ENCODE data around the gene SNAI1. TPM values are rescaled to one million over a fixed set of nuclear protein-coding genes. Genes with fewer than 3 reads are reported as not detected.
"Not testable (repeated sequence)": the region's sequence is repeated elsewhere in the genome, so short reads cannot be mapped to it uniquely, and the experiment has no call there.

The SNAI1 gene
- total RNA-seq, 1 donor from 2014 or later, result 17.2 TPM

DNA sequence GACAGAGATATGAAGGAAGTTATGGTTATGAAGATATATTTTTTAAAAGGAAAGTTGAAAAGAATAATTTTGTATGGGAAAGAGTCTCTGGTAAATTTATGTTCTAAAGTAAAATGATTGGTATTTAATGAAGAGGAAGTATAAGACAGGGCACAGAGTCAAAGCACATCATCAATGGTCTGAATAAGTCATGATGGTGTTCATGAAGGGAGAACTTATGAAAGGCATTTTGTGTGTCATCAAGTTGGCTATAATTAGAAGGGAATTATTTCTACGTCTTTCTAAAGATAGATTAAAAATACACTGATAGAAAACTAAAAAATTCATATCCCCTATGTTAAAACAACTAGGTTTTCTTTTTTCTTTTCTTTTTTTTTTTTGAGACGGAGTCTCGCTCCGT, 21.4 kb upstream of the SNAI1 start:
- DNase-seq (ENCODE audit: extremely low read depth, low read depth, low spot score), result no peak

DNA sequence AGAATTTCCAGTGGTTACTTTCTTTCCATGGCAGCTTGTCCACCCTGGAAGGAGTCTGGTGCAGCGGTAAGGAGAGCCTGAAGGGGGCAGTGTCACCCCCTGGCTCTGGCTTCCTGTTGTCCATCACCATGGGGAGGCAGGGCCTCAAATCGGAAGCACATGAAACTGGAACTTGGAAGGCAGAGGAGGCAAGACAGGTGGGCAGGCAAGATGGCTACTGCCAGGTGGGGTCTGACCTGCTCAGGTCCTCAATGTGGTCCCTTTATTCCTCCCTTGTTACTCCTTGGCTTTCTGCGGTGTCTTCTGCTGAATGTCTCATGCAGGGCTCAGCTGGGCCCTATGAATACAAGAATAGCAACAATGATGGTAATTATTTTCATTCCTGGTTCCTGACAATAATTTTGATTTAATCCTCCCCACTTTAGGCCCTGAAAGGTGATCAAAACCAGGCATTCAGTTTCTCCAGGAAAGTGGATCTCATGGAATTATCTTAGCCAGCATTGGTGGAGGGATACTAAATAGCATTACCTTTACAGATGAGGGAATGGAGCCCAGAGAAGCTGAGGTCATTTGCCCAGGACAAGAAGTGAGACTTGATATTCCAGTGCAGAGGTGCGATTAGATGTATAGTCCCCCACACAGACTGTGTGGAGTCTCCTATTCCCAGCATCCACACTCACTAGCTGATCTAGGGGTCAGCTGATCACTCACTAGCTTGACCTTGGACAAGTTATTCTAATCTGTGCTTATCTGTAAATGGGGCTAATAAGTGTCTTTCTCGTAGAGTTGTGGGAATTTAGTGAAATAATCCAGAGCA, 17.6 kb upstream of the SNAI1 start:
- no peak for DNase-seq (ENCODE audit: extremely low read depth, low read depth, low spot score)

DNA sequence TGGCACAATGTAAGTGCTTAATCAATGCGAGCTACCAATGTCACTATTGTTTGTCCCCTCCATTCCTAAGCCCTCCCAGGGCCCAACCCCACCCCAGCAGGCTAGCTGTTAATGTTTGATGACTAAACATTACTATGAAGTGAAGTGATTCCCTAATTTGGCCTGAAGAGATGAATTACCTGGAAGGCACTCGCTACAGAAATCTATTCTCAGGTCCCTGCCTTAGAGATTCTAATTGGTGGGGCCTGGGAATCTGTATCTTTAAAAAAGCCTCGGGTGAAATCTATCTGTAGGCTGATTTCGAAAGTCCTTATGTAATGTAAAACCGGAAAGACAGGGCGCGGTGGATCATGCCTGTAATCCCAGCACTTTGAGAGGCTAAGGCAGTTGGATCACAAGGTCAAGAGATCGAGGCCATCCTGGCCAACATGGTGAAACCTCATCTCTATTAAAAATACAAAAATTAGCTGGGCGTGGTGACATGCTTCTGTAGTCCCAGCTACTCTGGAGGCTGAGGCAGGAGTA, 16.9 kb upstream of the SNAI1 start:
- DNase-seq (ENCODE audit: extremely low read depth, low read depth, low spot score), result no peak

DNA sequence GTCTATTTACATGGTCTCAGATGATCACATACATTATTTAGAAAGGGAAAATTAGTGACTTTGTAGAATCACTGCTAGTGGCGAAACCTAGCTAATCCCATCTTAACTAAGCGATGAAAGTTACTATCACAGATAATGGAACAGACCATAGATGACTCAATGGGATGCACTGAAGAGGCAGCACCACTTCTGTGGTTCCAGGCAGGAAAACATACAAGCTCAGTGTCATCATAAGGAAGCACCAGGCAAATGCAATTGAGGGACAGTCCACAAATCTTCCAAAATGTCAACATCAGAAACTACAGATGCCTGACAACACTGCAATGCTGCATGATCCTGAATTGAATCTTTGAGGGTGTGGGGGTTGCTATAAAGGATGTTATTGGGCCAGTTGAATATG, 15.9 kb upstream of the SNAI1 start:
- DNase-seq (ENCODE audit: extremely low read depth, low read depth, low spot score), result no peak

DNA sequence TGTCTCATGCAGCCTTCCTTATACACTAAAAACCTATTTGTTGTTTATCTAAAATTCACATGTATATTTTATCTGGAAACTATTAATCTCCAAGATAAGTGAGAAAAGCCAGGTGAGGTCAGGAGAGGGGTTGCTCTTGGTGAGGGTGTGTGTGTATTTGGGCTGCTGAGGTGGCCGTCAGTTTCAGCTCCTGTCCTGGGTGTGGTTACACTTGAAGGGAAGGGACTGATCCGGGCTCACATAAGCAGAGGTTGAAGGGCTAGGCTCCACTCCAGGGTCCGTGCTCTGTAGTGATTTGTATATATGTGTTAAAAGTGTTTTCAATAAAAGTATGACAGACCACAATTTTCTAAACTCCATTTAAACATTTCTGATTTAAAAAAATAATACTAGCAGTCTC, 13.5 kb upstream of the SNAI1 start:
- no peak for DNase-seq (ENCODE audit: extremely low read depth, low read depth, low spot score)

DNA sequence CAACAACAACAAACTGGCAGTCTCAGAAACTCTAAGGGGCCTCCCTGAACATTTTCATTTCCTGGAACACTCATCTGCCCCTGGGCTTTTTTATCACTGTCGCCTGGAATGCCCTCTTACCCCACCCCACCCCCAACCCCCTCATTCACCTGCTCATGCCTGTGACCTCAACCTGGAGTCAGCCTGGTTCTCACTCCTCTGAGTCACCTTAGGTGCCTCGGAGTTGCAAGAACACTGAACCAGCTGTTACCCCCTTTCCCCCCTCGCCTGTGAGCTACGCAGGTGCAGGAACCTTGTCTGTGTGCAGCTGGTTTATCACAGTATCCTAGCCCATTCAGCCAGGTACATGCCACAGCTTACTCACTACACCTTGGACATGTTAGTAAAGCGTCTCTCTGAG, 12.8 kb upstream of the SNAI1 start:
- no peak for DNase-seq (ENCODE audit: extremely low read depth, low read depth, low spot score)

DNA sequence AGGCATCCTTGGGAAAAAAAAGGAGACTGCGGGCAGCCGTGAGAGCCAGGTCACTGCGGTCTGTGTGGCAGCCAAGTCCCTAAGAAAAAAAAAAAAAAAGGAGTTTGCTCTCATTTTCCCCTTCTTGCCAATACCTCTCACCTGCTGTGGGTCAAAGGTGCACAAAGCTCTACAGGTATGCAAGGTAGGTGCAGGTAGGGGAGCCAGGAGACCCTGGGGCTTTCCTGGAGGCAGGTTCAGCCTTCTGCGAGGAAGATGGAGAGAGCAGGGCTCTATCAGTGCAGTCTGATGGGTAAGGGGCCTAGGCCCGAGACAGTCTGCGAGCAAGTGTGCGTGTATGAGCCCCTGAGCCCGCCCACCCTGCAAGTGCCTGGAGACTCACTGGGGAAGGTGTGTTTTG, 12.3 kb upstream of the SNAI1 start:
- DNase-seq (ENCODE audit: extremely low read depth, low read depth, low spot score), result no peak

DNA sequence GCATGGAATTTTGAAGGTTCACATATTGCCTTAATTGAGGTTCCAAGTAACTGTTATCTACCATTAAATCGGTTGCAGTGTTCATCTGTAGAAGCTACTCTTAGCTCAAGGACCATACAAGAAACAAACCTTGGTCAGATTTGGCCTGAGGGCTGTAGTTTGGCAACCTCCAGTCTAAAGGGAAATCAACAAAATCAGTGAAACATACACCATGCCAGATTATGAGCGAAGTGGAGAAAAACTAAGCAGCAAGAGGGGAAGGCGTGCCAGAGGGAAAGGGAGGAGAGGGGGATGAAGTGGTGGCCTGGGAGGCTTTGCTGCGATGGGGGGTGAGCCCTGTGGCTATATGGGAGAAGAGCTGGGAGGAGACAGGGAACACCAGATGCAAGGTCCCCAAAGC, 8.8 kb upstream of the SNAI1 start:
- DNase-seq (ENCODE audit: extremely low read depth, low read depth, low spot score), result no peak

DNA sequence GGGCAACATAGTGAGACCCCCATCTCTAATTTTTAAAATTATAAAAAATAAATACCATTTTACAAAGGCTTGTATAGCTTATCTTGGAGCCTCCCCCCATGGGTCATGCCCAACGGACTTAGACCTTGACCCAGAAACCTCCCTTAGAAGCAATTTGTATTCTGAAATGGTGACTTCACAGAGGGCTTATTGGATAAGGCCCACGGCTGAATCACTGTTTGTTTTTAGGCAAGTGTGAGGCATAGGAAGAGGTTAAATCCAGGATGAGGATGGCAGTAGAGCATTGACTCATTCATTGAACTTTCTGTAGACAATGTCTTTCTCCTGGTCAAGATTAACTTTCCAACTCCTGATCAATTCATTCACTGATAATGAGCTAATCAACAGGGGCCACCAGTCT, 6.2 kb upstream of the SNAI1 start:
- no peak for DNase-seq (ENCODE audit: extremely low read depth, low read depth, low spot score)

DNA sequence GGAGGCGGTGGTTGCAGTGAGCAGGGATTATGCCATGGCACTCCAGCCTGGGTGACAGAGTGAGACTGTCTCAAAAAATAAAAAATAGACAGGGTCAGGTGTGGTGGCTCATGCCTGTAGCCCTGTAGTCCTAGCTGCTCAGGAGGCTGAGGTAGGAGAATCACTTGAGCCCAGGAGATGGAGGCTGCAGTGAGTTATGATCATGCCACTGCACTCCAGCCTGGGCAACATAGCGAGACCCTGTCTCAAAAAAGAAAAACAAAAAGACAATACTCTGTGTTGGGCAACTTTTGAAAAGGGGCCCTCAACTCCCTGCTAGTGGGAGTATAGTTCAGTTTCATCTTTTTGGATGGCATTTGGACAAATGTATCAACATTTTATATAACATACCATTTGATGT, 5.0 kb upstream of the SNAI1 start:
- DNase-seq (ENCODE audit: extremely low read depth, low read depth, low spot score), result not testable (repeated sequence)

DNA sequence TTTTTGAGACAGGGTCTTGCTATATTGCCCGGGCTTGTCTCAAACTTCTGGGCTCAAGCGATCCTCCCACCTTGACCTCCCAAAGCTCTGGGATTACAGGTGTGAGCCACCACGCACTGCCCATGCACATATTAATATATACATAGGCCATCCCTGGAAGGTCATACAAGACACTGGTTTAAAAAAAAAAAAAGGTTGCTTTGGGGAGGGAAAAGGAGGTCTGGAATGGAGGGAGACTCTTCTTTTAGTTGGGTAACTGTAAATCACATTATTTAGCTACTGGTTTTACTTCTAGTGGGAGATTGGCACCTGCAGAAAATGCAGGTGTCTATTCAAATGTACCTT, 4.1 kb upstream of the SNAI1 start:
- DNase-seq (ENCODE audit: extremely low read depth, low read depth, low spot score), result no peak

DNA sequence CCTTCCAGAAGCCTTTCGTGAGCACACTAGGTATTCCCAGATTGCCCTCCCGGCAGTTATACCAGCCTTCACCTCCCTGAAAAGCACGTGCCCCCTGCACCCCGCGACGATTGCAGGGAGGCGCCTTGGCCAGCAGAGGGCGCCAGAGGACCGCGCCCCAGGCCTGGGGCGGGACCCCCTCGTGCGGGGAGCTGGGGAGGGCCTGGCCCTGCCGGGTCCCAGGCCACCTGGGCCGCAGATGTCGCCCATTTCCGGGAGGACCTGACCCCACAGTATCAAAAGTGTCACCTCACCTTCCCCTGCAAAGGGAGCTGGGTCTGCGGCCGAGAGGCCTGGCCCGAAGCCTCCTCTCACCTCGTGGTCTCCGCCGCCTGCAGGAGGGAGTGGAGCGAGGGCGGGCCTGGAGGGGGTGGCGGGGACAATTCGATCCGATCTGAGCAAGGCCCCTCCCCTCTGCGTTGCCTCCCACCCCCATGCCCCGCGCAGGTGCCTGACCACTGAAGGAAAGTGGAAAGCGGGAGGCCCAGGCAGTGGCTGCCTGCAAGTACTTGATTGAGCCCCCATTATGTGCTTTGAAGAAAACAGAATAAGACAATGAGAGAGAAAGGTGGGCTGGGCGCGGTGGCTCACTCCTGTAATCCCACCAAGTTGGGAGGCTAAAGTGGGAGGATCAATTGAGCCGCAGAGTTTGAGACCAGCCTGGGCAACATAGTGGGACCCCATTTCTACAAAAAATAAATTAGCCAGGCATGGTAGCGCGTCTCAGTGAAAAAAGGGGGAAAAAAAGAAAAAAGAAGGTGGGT, 3.5 kb upstream of the SNAI1 start:
- no peak for DNase-seq (ENCODE audit: extremely low read depth, low read depth, low spot score)

DNA sequence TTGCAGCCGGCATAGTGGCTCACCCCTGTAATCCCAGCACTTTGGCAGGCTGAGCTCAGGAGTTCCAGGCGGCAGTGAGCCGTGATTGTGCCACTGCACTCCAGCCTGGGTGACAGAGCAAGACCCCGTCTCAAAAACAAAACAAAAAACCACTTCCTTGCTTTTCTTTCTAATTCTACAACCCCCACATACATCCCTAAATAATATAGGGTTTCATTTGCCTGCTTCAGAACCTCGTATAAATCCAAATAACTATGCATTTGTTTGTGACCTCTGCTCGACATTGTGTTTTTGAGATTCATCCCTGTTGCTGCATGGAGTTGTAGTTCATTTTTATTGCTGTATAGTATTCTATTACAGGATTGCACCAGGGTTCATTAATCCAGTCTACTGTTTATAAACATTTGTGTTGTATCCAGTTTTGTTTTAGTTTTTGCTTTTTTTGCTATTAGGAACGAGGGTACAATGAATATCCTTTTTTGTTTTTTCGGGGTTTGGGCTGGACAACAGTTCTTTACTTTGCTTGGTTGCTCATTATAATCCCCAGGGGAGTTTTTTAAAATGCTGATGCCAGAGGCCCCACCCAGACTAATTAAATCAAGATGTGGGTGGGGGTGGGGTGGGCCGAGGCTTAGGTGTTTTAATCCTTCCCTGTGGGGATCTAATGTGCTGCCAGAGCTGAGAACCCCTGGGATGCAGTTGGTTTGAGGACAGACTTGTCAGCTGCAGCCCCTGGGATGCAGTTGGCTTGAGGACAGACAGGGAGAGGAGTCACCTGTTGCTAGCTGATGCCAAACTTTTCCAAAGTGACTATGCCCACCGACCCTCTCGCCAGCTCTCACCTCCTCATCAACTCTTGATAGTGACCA, 2.4 kb upstream of the SNAI1 start:
- DNase-seq (ENCODE audit: extremely low read depth, low read depth, low spot score), result no peak

DNA sequence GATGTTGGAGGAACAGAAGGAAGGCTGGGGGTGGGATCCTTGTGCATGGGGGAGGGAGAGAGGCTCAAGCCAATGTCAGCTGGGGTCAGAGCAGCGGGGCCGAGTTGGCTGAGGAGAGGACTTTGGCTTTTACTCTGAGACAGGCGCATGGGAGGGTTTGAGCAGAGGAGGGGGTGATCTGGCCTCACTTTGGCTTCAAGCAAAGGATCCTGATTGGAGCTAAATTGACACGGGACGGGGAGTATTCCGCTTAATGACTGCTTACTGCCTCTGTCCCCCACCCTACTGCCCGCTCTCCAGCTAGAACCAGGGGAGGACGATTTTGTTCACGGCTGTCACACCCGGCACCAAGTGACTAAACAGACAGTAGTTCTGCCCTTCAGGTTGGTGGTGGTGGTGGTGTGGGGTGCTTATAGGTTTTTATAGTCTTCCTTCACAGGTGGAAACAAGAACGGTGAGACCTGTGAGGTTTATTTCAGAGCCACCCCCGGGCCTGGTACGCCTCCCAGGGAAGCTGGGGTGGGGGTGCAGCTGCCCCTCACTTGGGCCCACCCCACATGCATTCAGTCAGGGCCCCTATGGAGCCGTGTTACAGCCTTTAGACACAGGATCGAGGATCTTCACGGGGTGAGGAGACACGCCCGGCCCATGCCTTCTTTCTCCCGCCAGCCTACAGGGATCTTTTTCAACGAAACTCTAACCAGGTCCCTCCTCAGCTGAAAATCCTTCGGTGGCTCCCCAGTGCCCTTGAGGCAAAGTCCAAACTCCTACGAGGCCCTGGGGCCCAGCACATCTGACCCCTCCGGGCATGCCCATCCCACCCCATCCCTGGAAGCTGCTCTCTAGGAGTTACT, 1.3 kb upstream of the SNAI1 start:
- no peak for DNase-seq (ENCODE audit: extremely low read depth, low read depth, low spot score)

DNA sequence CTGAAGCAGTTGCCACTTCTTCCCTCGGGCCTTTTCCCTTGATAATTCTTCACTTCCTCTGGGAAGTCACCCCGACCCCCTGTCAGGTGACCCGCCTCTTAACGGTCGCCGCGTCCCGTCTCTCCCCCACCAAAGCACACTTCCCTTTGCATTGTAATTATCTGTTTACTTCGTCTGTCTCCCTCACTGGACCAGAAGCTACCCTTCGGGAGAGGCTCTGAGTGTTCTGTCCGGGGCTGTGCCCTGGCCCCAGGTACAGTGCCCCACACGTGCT, 771 bp upstream of the SNAI1 start:
- DNase-seq (ENCODE audit: extremely low read depth, low read depth, low spot score), result no peak

DNA sequence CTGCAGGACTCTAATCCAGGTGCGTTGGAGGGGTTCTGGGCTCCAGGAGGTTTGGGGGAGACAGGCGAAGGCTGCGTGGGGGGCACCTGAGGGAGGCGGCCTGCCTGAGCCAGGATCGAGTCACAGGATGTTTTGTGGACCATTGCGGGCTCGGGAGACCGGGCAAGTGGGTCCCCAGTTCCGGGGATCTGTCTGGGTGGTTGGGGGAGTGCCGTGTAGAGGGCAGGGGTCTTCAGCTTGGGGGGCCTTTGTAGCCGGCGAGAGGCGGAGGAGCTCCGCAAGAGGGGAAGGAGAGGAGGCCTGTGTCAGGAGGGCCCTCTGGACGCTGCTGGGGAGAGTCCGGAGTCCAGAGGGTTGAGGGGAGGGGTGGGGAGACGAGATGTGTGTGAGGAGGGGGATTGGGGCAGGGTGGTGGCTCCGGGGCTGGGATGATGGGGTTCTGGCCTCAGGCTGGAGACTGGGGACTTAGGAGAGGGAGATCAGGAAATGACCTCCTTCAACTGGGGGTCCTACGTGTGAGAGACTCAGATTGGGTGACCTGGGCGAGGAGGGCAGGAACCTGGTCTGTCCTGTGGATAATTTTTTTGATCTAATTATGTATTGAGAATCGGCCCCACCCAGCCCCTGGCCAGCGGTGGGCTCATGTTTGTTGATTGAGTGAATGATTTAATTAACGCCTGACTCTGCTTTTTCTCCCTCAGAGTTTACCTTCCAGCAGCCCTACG, 505 bp downstream of the SNAI1 start:
- DNase-seq (ENCODE audit: extremely low read depth, low read depth, low spot score), result no peak

DNA sequence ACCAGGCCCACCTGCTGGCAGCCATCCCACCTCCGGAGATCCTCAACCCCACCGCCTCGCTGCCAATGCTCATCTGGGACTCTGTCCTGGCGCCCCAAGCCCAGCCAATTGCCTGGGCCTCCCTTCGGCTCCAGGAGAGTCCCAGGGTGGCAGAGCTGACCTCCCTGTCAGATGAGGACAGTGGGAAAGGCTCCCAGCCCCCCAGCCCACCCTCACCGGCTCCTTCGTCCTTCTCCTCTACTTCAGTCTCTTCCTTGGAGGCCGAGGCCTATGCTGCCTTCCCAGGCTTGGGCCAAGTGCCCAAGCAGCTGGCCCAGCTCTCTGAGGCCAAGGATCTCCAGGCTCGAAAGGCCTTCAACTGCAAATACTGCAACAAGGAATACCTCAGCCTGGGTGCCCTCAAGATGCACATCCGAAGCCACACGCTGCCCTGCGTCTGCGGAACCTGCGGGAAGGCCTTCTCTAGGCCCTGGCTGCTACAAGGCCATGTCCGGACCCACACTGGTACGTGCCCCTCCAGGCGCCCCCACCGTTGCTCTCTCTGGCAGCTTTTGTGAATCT, 1.1 kb downstream of the SNAI1 start:
- no peak for DNase-seq (ENCODE audit: extremely low read depth, low read depth, low spot score)

DNA sequence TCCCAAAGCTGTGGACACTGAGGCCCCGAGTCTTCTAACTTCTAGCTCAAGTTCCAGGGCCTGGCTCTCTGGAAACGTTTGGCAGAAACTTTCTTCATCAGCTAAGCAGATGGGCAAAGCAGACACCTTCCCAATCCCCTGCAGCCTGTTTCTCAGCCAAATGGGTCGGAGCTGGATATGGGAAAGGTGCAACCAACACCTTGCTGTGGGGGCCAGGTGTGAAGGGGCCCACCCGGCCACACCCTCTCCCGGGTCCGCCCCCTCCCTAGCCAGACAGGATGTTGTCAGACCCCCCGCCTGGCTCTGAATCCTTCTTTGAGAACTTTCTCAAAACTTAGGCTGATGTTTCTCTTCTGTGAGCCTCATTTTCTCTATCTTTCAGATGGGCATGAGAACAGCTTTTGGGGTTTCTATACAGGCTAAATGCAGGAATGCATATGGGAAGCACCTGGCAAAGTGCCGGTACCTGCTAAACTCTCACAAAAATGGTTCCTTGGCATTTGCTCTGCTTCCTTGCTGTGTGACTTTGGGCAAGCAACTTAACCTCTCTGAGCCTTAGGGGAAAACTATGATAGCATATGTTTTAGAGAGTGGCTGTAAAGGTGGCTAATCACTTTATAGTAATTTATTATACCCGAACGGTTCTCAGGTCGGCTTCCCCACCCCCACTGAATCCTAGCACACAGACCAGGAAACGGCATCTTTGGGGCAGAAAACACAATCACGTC, 1.8 kb downstream of the SNAI1 start:
- no peak for DNase-seq (ENCODE audit: extremely low read depth, low read depth, low spot score)

DNA sequence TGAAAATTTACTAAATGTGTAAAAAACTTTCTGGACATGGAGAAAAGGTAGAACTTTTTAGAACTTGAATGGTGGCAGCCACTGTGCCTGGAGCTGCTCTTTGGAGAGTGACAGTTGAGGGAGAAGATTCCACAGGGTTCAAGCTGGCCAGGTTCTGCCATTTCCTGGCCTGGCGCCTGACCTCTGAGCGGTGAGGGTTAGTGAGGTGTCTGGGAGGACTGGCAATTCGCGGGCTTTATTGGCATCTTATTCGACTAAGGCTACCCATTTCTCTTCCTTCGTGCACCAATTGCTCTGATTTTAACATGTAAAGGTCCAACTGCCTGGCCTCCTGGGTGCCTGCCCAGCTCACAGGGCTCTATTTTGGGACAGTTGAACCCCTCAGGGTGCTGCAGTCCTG, 2.4 kb downstream of the SNAI1 start:
- DNase-seq (ENCODE audit: extremely low read depth, low read depth, low spot score), result no peak
